GM13977 (cell line): ENCODE results near the gene TMEM128.

ENCODE experiments used
- DNase-seq: peaks from one replicate; pipeline ENCODE4 v3.0.0; 2012; ENCODE audit warnings: low spot score
- in situ Hi-C: fragments of 300-500 bp; cut with MboI; formaldehyde crosslinking; loops from one replicate; pipeline ENCODE4 v1.12.0; 2022; ENCODE audit warnings: low sequenced_read_pairs, low pct_unique_long_range_greater_than_20kb, mixed read lengths, inconsistent platforms; ENCODE audit not compliant: unreplicated experiment
- TF ChIP-seq, protein P1 (sequence below): IDR thresholded peaks from 2 replicates; pipeline ENCODE4 v1.5.1; 2012; ENCODE audit warnings: mild to moderate bottlenecking, control low read depth; ENCODE audit not compliant: insufficient read depth; ENCODE audit errors: extremely low read depth, missing control alignments

The TMEM128 gene

GRCh38 chr4:4288098-4288497 lies 40.1 kb upstream of the TMEM128 start:
- TF ChIP-seq, protein P1, sequence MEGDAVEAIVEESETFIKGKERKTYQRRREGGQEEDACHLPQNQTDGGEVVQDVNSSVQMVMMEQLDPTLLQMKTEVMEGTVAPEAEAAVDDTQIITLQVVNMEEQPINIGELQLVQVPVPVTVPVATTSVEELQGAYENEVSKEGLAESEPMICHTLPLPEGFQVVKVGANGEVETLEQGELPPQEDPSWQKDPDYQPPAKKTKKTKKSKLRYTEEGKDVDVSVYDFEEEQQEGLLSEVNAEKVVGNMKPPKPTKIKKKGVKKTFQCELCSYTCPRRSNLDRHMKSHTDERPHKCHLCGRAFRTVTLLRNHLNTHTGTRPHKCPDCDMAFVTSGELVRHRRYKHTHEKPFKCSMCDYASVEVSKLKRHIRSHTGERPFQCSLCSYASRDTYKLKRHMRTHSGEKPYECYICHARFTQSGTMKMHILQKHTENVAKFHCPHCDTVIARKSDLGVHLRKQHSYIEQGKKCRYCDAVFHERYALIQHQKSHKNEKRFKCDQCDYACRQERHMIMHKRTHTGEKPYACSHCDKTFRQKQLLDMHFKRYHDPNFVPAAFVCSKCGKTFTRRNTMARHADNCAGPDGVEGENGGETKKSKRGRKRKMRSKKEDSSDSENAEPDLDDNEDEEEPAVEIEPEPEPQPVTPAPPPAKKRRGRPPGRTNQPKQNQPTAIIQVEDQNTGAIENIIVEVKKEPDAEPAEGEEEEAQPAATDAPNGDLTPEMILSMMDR: no peak
- no peak for DNase-seq
- in situ Hi-C loops: no loop called here

- in situ Hi-C loops: no loop called here
- DNase-seq: no peak
- TF ChIP-seq, protein P1: no peak
Measured at GRCh38 chr4:4284827-4285618, 37.0 kb upstream of the TMEM128 start.

- DNase-seq: no peak
- TF ChIP-seq, protein P1: no peak
- in situ Hi-C loops: no loop called here
Measured at GRCh38 chr4:4281787-4282186, 33.8 kb upstream of the TMEM128 start.

GRCh38 chr4:4277531-4277930 lies 29.5 kb upstream of the TMEM128 start:
- DNase-seq: no peak
- TF ChIP-seq, protein P1: no peak
- in situ Hi-C loops: no loop called here

- TF ChIP-seq, protein P1: no peak
- DNase-seq: no peak
- in situ Hi-C loops: no loop called here
Measured at GRCh38 chr4:4274226-4274625, 26.2 kb upstream of the TMEM128 start.

DNA sequence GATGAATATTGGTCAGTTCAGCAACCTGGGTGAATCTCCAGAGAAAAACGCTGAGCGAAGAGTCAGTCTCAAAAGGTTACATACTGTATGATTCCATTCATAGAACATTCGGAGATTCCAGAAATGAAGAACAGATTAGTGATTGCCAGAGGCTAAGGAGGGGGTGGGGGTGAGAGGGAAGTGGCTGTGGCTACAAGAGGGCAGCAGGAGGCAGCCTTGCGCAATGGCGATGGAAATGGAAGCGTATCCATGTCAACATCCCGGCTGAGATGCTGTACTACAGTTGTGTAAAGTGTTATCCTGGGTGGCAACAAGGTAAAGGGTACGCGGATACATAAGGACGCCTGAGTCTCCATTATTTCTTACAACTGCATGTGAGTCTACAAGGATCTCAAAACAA lies 23.9 kb upstream of the TMEM128 start:
- TF ChIP-seq, protein P1: no peak
- in situ Hi-C loops: no loop called here
- DNase-seq: no peak
